Lung (tissue), 12 donors: ENCODE results near the gene FADS6. TPM values are rescaled to one million over a fixed set of nuclear protein-coding genes. Genes with fewer than 3 reads are reported as not detected.

Experiments used
- ATAC-seq: fragments of 200-7000 bp; cut with Tn5 transposase; one replicate; pipeline ENCODE4 v1.9.1; 2020; ENCODE audit warnings: moderate number of reproducible peaks; ENCODE audit not compliant: insufficient read depth, low FRiP score
- DNase-seq, 3 donors: peaks; one replicate each; pipeline ENCODE4 v3.0.0-alpha.2; 2013 to 2017
- H3K27ac ChIP-seq, 2 donors: one replicate each; pipeline ENCODE4 v1.5.1; 2013; ENCODE audit warnings: mild to moderate bottlenecking in 2 of 2, moderate library complexity in 2 of 2, control low read depth in 1 of 2, inconsistent platforms in 1 of 2, low read depth in 1 of 2, low read length in 1 of 2
- H3K27me3 ChIP-seq, 3 donors: one replicate each; pipeline ENCODE4 v1.5.1; 2013; ENCODE audit warnings: low read length in 2 of 3; ENCODE audit not compliant: control insufficient read depth in 3 of 3, insufficient read depth in 3 of 3
- H3K36me3 ChIP-seq, 4 donors: one replicate each; pipeline ENCODE4 v1.5.1; 2013; ENCODE audit warnings: low read length in 4 of 4, mild to moderate bottlenecking in 1 of 4, moderate library complexity in 1 of 4; ENCODE audit not compliant: control insufficient read depth in 4 of 4, insufficient read depth in 4 of 4
- H3K4me1 ChIP-seq, 5 donors: one replicate each; pipeline ENCODE4 v1.5.1; 2013; ENCODE audit warnings: low read length in 5 of 5, mild to moderate bottlenecking in 2 of 5, moderate library complexity in 1 of 5; ENCODE audit not compliant: control insufficient read depth in 5 of 5, insufficient read depth in 5 of 5
- H3K4me3 ChIP-seq: one replicate; pipeline ENCODE4 v1.5.1; 2013; ENCODE audit warnings: mild to moderate bottlenecking, control low read depth, moderate library complexity
- H3K9ac ChIP-seq, 2 donors: one replicate each; pipeline ENCODE4 v1.5.1; 2013; ENCODE audit warnings: low read length in 2 of 2, control low read depth in 1 of 2; ENCODE audit not compliant: insufficient read depth in 1 of 2
- H3K9me3 ChIP-seq, 4 donors: one replicate each; pipeline ENCODE4 v1.5.1; 2013; ENCODE audit warnings: low read length in 3 of 4, mild to moderate bottlenecking in 1 of 4, moderate library complexity in 1 of 4; ENCODE audit not compliant: control insufficient read depth in 4 of 4, insufficient read depth in 3 of 4
- WGBS, 2 donors: extraction: QIAGEN DNeasy Blood & Tissue Kit; methylation state at CpG; one replicate each; pipeline ENCODE4 v1.1.7; 2013; 5-methylcytosine and 5-hydroxymethylcytosine counted together
- polyA plus RNA-seq, 2 donors: library from polyadenylated mRNA; stranded (reverse); fragments of 200-250 nt; gene quantifications; one replicate each; pipeline ENCODE4 v1.2.1, GENCODE V29; 2013
- total RNA-seq, 2 donors: library from RNA; depleted of rRNA in 1 of 2; stranded (reverse); fragments of >200 nt in 1 of 2; gene quantifications; one replicate each; pipeline ENCODE4 v1.2.1, GENCODE V29; 2014 to 2021
- TF ChIP-seq, protein P1 (sequence below): IDR thresholded peaks from 2 replicates; pipeline ENCODE4 v1.5.1; 2012; ENCODE audit warnings: mild to moderate bottlenecking; ENCODE audit errors: control extremely low read depth, extremely low read depth
- donor health status: control.
- donor health status: control.
- donor health status: Bipolar disorder and iron deficiency.
- donor health status: healthy.
- donor health status: DM: yes; HTN: yes; CAD: no.

FADS6 gene
- total and polyA plus RNA-seq, 4 donors = not detected

DNA sequence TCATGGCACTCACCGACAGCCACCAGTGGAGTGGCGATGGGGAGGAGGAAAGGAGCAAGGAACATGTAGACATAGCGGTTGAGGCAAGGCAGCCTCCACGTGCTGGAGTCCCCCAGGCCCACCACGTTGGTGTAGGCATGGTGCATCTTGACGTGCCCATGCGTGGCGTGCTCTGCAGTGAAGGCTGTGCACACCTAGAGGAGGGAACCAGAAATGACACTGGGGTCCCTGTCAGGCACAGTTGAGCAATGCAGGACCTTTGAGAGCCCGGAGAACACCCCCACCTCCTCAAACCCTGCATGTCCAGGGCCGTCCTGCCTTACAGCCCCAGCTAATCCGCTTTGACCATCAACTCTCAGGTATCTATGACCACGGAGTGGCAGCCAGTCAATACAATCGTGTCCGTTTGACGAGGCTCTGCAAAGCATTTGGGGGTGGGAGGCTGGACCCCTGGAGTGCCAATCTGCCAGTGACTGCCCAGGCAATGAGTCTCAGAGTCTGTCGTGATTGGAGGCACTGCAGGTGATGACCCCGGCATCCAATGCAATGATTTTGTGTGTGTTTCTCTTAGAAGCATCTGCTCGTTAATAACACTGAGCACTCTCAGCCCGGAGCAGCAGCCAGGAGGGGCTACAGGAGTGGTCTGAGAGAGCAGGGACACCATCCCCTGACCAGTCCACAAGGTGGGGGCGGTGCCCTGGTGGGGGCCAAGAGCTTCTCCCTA, 10.8 kb downstream of the FADS6 start:
- 73 to 81% methylated on average over 19 to 20 of the region's 20 CpGs for WGBS, 2 donors
- no peak overlapping the region for H3K9ac ChIP-seq
- peaks cover 0 to 2% (median 0%) of the 10 kb centered on the region in 5 donors for H3K4me1 ChIP-seq
- no peak for ATAC-seq
- H3K4me3 ChIP-seq = no peak overlapping the region
- H3K27ac ChIP-seq = no peak overlapping the region
- no peak for DNase-seq
- H3K9me3 ChIP-seq = no peaks in the 10 kb centered on the region
- TF ChIP-seq, protein P1, sequence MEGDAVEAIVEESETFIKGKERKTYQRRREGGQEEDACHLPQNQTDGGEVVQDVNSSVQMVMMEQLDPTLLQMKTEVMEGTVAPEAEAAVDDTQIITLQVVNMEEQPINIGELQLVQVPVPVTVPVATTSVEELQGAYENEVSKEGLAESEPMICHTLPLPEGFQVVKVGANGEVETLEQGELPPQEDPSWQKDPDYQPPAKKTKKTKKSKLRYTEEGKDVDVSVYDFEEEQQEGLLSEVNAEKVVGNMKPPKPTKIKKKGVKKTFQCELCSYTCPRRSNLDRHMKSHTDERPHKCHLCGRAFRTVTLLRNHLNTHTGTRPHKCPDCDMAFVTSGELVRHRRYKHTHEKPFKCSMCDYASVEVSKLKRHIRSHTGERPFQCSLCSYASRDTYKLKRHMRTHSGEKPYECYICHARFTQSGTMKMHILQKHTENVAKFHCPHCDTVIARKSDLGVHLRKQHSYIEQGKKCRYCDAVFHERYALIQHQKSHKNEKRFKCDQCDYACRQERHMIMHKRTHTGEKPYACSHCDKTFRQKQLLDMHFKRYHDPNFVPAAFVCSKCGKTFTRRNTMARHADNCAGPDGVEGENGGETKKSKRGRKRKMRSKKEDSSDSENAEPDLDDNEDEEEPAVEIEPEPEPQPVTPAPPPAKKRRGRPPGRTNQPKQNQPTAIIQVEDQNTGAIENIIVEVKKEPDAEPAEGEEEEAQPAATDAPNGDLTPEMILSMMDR = no peak
- H3K27me3 ChIP-seq = peaks cover 0 to 19% (median 4%) of the 10 kb centered on the region in 3 donors
- no peaks in the 10 kb centered on the region for H3K36me3 ChIP-seq

DNA sequence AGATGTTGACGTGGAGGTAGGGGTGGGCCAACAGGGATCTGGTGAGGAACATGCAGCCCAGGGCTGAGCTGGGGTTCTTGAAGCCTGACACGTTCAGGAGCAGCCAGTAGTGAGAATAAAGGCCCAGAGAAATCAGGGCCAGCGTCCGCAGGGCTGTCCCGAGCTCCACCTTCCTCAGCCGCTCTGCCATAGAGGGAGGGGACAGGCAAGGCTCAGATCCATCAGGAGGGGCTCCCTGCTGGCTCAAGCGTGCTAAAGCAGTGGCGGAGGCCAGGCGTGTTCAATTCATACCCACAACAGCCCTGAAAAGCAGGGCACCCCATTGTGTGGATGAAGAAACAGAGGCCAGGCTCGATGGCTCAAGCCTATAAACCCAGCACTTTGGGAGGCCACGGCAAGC, 12.4 kb downstream of the FADS6 start:
- H3K27ac ChIP-seq = no peak overlapping the region
- H3K4me3 ChIP-seq = no peak overlapping the region
- ATAC-seq (no peak), DNase-seq (no peak)
- peaks cover 0 to 2% (median 0%) of the 10 kb centered on the region in 5 donors for H3K4me1 ChIP-seq
- TF ChIP-seq, protein P1 = no peak
- WGBS, 2 donors = 74 to 86% methylated on average over 11 of the region's 11 CpGs
- peaks cover 0 to 9% (median 0%) of the 10 kb centered on the region in 3 donors for H3K27me3 ChIP-seq
- H3K36me3 ChIP-seq = no peaks in the 10 kb centered on the region
- H3K9me3 ChIP-seq = no peaks in the 10 kb centered on the region
- H3K9ac ChIP-seq = no peak overlapping the region

DNA sequence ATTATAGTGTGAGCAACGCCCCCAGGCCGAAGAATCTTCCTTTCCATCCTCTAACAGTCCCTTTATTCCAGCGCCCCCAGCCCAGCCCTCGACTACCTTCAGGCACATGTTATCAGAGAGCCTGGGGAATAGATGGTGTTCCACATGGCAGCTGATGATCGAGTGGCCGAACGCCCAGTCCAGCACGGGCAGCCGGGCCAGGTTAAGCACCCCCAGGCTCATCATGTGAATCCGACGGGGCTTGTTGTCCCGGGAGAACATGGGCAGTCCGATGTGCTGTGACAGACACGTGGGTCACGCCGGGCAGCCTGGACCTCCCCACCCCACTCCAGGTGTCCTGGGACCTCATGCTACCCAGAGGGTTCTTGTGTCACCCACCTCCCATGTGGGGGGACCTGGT, 14.1 kb downstream of the FADS6 start:
- TF ChIP-seq, protein P1 = no peak
- DNase-seq (no peak), ATAC-seq (no peak)
- no peak overlapping the region for H3K27ac ChIP-seq
- peaks cover 0 to 3% (median 0%) of the 10 kb centered on the region in 3 donors for H3K27me3 ChIP-seq
- H3K9me3 ChIP-seq = no peaks in the 10 kb centered on the region
- no peak overlapping the region for H3K9ac ChIP-seq
- WGBS, 2 donors = 90 to 95% methylated on average over 16 of the region's 16 CpGs
- H3K36me3 ChIP-seq = no peaks in the 10 kb centered on the region
- H3K4me3 ChIP-seq = no peak overlapping the region
- peaks cover 0 to 4% (median 0%) of the 10 kb centered on the region in 5 donors for H3K4me1 ChIP-seq
